ENCODE measurements around the gene PABPN1. TPM values are rescaled to one million over a fixed set of nuclear protein-coding genes. Genes with fewer than 3 reads are reported as not detected.

Gene PABPN1
- polyA plus RNA-seq, 1 donor from 2014 or later, result 431 TPM

DNA sequence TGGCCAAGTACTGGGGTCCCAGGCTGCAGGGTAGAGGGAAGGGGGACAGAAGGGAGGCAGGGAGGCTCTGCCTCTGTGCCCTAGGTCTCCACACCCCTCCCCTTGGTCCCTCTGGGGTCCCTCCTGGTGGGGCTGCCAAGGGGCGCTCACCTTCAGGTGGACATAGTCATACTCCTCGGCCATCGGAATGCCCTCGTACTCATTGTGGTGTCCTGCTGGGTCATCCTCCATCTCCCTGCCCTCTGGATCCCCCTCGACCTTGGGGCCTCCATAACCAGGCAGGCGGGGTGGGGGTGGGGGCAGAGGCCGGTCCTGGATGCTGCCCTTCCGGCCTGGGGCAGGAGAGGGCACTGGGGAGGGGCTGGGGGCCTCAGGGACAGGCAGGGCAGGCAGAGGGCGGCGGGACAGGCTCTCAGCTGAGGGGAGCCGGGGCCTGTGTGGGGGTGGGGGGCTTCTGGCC is 37.9 kb downstream of the PABPN1 start:
- Histone ChIP-seq H3K9me2 (ENCODE audit: insufficient read depth, low read length) (no peaks in the 10 kb centered on the region), H3K9ac (ENCODE audit: low read length) (no peak overlapping the region), H3F3A (ENCODE audit: insufficient read depth, low read length, poor library complexity, severe bottlenecking) (no peaks in the 10 kb centered on the region), H2AFZ (ENCODE audit: low read depth, low read length) (no peak overlapping the region), H4K20me1 (ENCODE audit: insufficient read depth) (no peaks in the 10 kb centered on the region), H3K36me3 (ENCODE audit: insufficient read depth, low read length) (no peaks in the 10 kb centered on the region), H3K79me2 (replicated peaks; ENCODE audit: insufficient read depth, low read length) (peaks cover 17% of the 10 kb centered on the region), H3K27me3 (ENCODE audit: insufficient read depth, low read depth, low read length) (no peaks in the 10 kb centered on the region), H3K9me3 (ENCODE audit: low read length) (no peaks in the 10 kb centered on the region), H3K27ac (ENCODE audit: low read length) (no peak overlapping the region), H3K4me3 (ENCODE audit: low read length) (no peak overlapping the region), H3K4me2 (ENCODE audit: low read length) (no peak overlapping the region)
- TF ChIP-seq, protein P1, sequence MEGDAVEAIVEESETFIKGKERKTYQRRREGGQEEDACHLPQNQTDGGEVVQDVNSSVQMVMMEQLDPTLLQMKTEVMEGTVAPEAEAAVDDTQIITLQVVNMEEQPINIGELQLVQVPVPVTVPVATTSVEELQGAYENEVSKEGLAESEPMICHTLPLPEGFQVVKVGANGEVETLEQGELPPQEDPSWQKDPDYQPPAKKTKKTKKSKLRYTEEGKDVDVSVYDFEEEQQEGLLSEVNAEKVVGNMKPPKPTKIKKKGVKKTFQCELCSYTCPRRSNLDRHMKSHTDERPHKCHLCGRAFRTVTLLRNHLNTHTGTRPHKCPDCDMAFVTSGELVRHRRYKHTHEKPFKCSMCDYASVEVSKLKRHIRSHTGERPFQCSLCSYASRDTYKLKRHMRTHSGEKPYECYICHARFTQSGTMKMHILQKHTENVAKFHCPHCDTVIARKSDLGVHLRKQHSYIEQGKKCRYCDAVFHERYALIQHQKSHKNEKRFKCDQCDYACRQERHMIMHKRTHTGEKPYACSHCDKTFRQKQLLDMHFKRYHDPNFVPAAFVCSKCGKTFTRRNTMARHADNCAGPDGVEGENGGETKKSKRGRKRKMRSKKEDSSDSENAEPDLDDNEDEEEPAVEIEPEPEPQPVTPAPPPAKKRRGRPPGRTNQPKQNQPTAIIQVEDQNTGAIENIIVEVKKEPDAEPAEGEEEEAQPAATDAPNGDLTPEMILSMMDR (IDR thresholded peaks at IDR 0.05; ENCODE audit: poor library complexity, severe bottlenecking), result no peak
- TF ChIP-seq SMC3 (conservative IDR thresholded peaks at IDR 0.05; ENCODE audit: poor library complexity) (no peak), MXI1 (conservative IDR thresholded peaks at IDR 0.05; ENCODE audit: poor library complexity, severe bottlenecking) (no peak), POLR2AphosphoS5 (IDR thresholded peaks at IDR 0.05) (no peak), RAD21 (conservative IDR thresholded peaks at IDR 0.05) (no peak), EP300 (conservative IDR thresholded peaks at IDR 0.05; ENCODE audit: poor library complexity, severe bottlenecking) (no peak), TAF1 (IDR thresholded peaks at IDR 0.05; ENCODE audit: low read depth) (no peak), EZH2 (IDR thresholded peaks at IDR 0.05; ENCODE audit: borderline replicate concordance, insufficient read depth, low read length, poor library complexity, severe bottlenecking) (no peak)
- TF ChIP-seq, protein P2, sequence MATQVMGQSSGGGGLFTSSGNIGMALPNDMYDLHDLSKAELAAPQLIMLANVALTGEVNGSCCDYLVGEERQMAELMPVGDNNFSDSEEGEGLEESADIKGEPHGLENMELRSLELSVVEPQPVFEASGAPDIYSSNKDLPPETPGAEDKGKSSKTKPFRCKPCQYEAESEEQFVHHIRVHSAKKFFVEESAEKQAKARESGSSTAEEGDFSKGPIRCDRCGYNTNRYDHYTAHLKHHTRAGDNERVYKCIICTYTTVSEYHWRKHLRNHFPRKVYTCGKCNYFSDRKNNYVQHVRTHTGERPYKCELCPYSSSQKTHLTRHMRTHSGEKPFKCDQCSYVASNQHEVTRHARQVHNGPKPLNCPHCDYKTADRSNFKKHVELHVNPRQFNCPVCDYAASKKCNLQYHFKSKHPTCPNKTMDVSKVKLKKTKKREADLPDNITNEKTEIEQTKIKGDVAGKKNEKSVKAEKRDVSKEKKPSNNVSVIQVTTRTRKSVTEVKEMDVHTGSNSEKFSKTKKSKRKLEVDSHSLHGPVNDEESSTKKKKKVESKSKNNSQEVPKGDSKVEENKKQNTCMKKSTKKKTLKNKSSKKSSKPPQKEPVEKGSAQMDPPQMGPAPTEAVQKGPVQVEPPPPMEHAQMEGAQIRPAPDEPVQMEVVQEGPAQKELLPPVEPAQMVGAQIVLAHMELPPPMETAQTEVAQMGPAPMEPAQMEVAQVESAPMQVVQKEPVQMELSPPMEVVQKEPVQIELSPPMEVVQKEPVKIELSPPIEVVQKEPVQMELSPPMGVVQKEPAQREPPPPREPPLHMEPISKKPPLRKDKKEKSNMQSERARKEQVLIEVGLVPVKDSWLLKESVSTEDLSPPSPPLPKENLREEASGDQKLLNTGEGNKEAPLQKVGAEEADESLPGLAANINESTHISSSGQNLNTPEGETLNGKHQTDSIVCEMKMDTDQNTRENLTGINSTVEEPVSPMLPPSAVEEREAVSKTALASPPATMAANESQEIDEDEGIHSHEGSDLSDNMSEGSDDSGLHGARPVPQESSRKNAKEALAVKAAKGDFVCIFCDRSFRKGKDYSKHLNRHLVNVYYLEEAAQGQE (IDR thresholded peaks at IDR 0.05; ENCODE audit: borderline replicate concordance), result no peak

DNA sequence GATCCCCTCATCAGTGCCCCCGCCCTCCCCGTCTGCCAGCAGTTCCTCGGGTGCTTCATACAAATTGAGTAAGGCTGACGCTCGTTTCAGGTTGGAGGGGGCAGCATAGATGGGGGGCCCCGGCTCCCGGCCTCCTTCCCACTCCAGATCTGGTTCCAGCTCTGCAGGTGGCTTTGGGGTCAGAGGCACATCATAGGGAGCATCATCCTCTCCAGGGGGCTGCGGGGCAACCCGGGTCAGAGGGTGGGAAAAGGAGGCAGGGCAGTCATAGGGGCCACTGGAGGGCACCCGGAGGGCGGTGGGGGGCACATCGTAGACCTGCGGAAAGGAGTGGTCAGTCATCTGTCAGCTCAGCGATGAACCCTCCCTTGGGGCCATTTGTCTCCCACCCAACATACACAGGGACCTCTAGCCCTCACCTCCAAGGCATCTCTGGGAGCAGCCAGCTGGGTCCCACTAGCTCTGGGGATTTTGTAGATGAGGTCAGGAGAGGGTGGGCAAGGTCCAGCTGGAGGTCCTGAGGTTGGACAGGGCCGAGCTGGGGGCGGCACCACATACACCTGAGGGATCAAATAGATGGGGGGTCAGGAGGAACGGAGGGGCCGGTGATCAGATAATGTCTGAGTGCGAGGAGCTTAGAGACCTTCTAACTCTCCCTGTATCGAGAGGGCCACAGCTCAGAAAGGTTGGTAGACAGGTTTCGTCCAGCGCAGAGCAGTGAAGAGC is 38.6 kb downstream of the PABPN1 start:
- H3K36me3 ChIP-seq (ENCODE audit: insufficient read depth, low read length), result no peaks in the 10 kb centered on the region
- H3K79me2 ChIP-seq (replicated peaks; ENCODE audit: insufficient read depth, low read length), result peaks cover 24% of the 10 kb centered on the region
- no peak overlapping the region for H3K27ac ChIP-seq (ENCODE audit: low read length)
- no peak overlapping the region for H2AFZ ChIP-seq (ENCODE audit: low read depth, low read length)
- no peaks in the 10 kb centered on the region for H3F3A ChIP-seq (ENCODE audit: insufficient read depth, low read length, poor library complexity, severe bottlenecking)
- no peak overlapping the region for H3K4me2 ChIP-seq (ENCODE audit: low read length)
- H3K9me2 ChIP-seq (ENCODE audit: insufficient read depth, low read length), result no peaks in the 10 kb centered on the region
- H3K27me3 ChIP-seq (ENCODE audit: insufficient read depth, low read depth, low read length), result peaks cover under 1% of the 10 kb centered on the region
- H4K20me1 ChIP-seq (ENCODE audit: insufficient read depth), result no peaks in the 10 kb centered on the region
- TF ChIP-seq TAF1 (IDR thresholded peaks at IDR 0.05; ENCODE audit: low read depth) (no peak), EP300 (conservative IDR thresholded peaks at IDR 0.05; ENCODE audit: poor library complexity, severe bottlenecking) (no peak), SMC3 (conservative IDR thresholded peaks at IDR 0.05; ENCODE audit: poor library complexity) (no peak), EZH2 (IDR thresholded peaks at IDR 0.05; ENCODE audit: borderline replicate concordance, insufficient read depth, low read length, poor library complexity, severe bottlenecking) (no peak), RAD21 (conservative IDR thresholded peaks at IDR 0.05) (no peak), MXI1 (conservative IDR thresholded peaks at IDR 0.05; ENCODE audit: poor library complexity, severe bottlenecking) (no peak), POLR2AphosphoS5 (IDR thresholded peaks at IDR 0.05) (no peak)
- TF ChIP-seq, protein P1 (IDR thresholded peaks at IDR 0.05; ENCODE audit: poor library complexity, severe bottlenecking), result no peak
- TF ChIP-seq, protein P2 (IDR thresholded peaks at IDR 0.05; ENCODE audit: borderline replicate concordance), result no peak
- no peak overlapping the region for H3K4me3 ChIP-seq (ENCODE audit: low read length)
- no peaks in the 10 kb centered on the region for H3K9me3 ChIP-seq (ENCODE audit: low read length)
- no peak overlapping the region for H3K9ac ChIP-seq (ENCODE audit: low read length)

Data from neural cell (in vitro differentiated cells).